Sigmoid colon (tissue), 7 donors: ENCODE measurements around the gene MXD4. TPM values are rescaled to one million over a fixed set of nuclear protein-coding genes. Genes with fewer than 3 reads are reported as not detected.

ENCODE experiments used
- DNase-seq: peaks from one replicate; pipeline ENCODE4 v3.0.0-alpha.2; 2019
- H3K27ac ChIP-seq, 4 donors: fragments of 200-600 bp; sonication (generic); one replicate each; pipeline ENCODE4 v1.5.1; 2016 to 2019; ENCODE audit warnings: mild to moderate bottlenecking in 1 of 4
- H3K27me3 ChIP-seq, 3 donors: fragments of 200-600 bp; sonication (generic); one replicate each; pipeline ENCODE4 v1.5.1; 2019; ENCODE audit warnings: mild to moderate bottlenecking in 1 of 3
- H3K36me3 ChIP-seq, 4 donors: fragments of 200-600 bp; sonication (generic); one replicate each; pipeline ENCODE4 v1.5.1; 2016 to 2019
- H3K4me1 ChIP-seq, 4 donors: fragments of 200-600 bp; sonication (generic); one replicate each; pipeline ENCODE4 v1.5.1; 2017 to 2019
- H3K4me3 ChIP-seq, 4 donors: fragments of 200-600 bp; sonication (generic); one replicate each; pipeline ENCODE4 v1.5.1; 2017 to 2019; ENCODE audit warnings: mild to moderate bottlenecking in 2 of 4, moderate library complexity in 1 of 4
- H3K9me3 ChIP-seq, 4 donors: fragments of 200-600 bp in 3 of 4; sonication (generic) in 3 of 4; one replicate each; pipeline versions ENCODE4 v1.5.1 to v1.6.1; 2013 to 2019
- EP300 ChIP-seq, 4 donors: sonication (generic); formaldehyde crosslinking; IDR thresholded peaks; one replicate each; pipeline ENCODE4 v1.6.1; 2017; ENCODE audit warnings: antibody characterized with exemption in 4 of 4
- POLR2A ChIP-seq, 2 donors: fragments of 450-650 bp; IDR thresholded peaks; one replicate each; pipeline ENCODE4 v1.6.1; 2016; ENCODE audit warnings: antibody characterized with exemption in 2 of 2, mild to moderate bottlenecking in 2 of 2, moderate library complexity in 2 of 2
- POLR2AphosphoS5 ChIP-seq, 4 donors: sonication (generic); formaldehyde crosslinking; IDR thresholded peaks; one replicate each; pipeline ENCODE4 v1.6.1; 2017; ENCODE audit warnings: antibody characterized with exemption in 4 of 4
- WGBS, 2 donors: extraction: QIAGEN DNeasy Blood & Tissue Kit; methylation state at CpG; one replicate each; pipeline ENCODE4 v1.1.7; 2013; 5-methylcytosine and 5-hydroxymethylcytosine counted together
- intact Hi-C: fragments of 100-400 bp; cut with DNase I; formaldehyde crosslinking; loops from one replicate; pipeline ENCODE4 v1.15.1; 2023
- polyA plus RNA-seq, 3 donors: library from polyadenylated mRNA; stranded (reverse); fragments of 200-250 nt; gene quantifications; one replicate each; pipeline ENCODE4 v1.2.3, GENCODE V29; 2013
- total RNA-seq, 4 donors: library from RNA; depleted of rRNA; stranded (reverse); fragments of >200 nt; gene quantifications; one replicate each; pipeline ENCODE4 v1.1.0, GENCODE V29; 2016
- TF ChIP-seq, protein P1 (sequence below), 4 experiments: fragments of 450-650 bp in 3 of 4; fragments of 200-600 bp in 1 of 4; IDR thresholded peaks; one replicate each; pipeline ENCODE4 v1.5.1; 2016 to 2019; ENCODE audit warnings: antibody characterized with exemption in 4 of 4, mild to moderate bottlenecking in 3 of 4, moderate library complexity in 2 of 4
- donor health status: healthy with polysubstance abuse.
- donor health status: Bipolar disorder and iron deficiency.
- donor health status: healthy.

MXD4 gene
- total and polyA plus RNA-seq, 7 donors, result 25.0 to 62.0 (median 36.4) TPM

DNA sequence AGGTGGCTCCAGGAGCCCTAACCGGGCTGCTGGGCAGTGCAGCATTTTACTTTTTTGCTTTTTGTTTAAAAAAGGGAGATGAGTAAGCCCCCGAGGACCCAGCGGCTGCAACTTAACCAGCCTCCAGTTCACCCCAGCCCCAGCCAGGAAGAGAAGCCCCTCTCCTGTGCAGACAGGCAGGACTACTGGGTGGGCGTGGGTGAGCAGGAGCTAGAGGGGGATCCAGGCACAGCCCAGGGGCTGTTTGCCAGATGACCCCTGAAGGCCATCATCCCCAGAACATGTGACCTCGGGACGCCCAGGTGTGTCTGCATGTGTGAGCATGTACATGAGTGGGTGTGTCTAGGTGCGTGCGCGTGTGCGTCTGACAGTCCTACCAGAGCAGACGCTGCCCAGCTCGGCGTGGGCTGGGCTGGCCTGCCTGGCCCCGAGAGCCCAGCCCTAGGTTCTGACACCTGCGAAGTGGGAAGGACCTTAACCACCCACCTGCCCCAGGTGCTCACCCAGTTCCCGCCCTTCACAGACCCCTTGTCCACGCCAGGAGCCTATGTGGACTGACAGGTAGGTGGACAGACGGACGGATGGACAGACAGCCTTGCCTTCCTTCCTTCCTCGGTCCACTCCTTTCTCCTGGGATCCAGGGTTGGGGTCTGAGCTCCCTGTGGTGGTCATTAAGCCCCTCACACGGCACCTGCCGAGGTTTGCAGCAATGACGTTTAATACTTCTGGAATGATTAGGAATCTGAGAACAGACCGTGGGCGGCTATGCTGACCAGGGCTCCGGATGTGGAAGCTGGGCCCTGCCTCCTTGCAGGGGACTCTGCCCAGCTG is 12.2 kb downstream of the MXD4 start:
- Histone ChIP-seq H3K36me3 (peaks cover 17 to 78% (median 48%) of the 10 kb centered on the region in 4 donors), H3K27ac (no peak overlapping the region), H3K27me3 (no peaks in the 10 kb centered on the region), H3K4me3 (no peak overlapping the region), H3K9me3 (no peaks in the 10 kb centered on the region), H3K4me1 (peaks cover 0 to 18% (median under 1%) of the 10 kb centered on the region in 4 donors)
- 84 to 90% methylated on average over 26 of the region's 26 CpGs for WGBS, 2 donors
- DNase-seq, result no peak
- intact Hi-C loops, result no loop called here
- no peak for TF ChIP-seq POLR2A (IDR thresholded peaks at IDR 0.05)
- TF ChIP-seq EP300 (IDR thresholded peaks at IDR 0.05), result no peak
- TF ChIP-seq, protein P1, sequence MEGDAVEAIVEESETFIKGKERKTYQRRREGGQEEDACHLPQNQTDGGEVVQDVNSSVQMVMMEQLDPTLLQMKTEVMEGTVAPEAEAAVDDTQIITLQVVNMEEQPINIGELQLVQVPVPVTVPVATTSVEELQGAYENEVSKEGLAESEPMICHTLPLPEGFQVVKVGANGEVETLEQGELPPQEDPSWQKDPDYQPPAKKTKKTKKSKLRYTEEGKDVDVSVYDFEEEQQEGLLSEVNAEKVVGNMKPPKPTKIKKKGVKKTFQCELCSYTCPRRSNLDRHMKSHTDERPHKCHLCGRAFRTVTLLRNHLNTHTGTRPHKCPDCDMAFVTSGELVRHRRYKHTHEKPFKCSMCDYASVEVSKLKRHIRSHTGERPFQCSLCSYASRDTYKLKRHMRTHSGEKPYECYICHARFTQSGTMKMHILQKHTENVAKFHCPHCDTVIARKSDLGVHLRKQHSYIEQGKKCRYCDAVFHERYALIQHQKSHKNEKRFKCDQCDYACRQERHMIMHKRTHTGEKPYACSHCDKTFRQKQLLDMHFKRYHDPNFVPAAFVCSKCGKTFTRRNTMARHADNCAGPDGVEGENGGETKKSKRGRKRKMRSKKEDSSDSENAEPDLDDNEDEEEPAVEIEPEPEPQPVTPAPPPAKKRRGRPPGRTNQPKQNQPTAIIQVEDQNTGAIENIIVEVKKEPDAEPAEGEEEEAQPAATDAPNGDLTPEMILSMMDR (IDR thresholded peaks at IDR 0.05), result no peak
- TF ChIP-seq POLR2AphosphoS5 (IDR thresholded peaks at IDR 0.05), result no peak

DNA sequence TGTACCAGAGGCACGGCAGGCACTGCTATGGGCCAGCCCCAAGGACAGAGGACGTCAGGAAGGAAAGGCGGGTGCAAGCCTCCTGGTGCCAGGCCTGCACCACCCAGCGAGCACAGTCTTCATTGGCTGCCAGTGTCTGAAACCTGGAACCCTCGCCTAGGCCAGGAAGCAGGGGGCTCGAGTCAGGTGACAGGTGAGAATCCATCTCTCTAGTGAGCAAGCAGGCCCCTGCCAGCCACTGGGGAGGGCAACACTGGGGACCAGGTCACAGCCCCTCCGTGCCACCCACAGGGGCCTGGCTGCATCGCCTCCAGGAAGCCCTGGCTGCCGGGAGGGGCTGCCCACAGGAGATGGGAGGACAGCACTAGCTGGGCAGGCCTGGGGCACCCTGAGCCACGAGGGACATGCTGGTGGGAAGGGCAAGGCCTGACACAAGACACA is 13.1 kb downstream of the MXD4 start:
- DNase-seq, result no peak
- H3K36me3 ChIP-seq, result peaks cover 17 to 70% (median 44%) of the 10 kb centered on the region in 4 donors
- H3K9me3 ChIP-seq, result no peaks in the 10 kb centered on the region
- H3K27me3 ChIP-seq, result no peaks in the 10 kb centered on the region
- H3K27ac ChIP-seq, result no peak overlapping the region
- intact Hi-C loops, result no loop called here
- TF ChIP-seq POLR2A (IDR thresholded peaks at IDR 0.05), result no peak
- no peak for TF ChIP-seq EP300 (IDR thresholded peaks at IDR 0.05)
- H3K4me3 ChIP-seq, result no peak overlapping the region
- peaks cover 0 to 18% (median 6%) of the 10 kb centered on the region in 4 donors for H3K4me1 ChIP-seq
- 82 to 86% methylated on average over 10 of the region's 10 CpGs for WGBS, 2 donors

DNA sequence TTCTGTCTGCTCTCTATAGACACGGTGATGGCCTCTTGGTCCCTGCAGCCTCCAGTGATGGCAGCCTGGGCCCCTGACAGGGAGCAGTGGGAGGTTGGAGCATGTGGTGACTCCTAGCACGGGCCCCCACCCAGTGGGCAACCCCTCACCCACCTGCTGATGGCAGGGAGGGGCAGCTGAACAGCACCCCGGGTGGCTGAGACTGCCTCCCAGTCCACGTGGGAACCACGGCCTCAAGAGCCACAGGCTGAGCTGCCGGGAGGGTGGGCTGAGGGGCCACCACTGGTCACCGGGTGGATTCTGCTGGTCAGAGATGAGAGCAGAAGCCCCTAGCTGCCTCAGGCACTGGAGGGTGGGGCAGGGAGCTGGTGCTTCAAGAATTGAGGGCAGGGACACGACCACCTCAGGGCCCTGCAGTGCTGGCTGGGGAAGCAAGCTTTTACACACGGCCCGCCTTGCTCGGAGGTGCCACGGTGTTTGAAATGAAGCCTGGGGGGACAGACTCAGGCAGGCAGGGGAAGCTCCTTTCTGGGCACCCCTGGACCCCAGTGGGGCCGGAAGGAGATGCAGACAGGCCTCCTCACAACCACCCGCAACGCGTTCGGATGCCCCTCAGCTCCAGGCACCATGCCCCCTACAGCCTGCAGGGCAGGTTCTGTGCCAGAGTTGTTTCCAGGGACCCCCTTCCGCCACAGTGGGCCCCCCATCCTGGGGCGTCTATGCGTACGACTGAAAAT is 13.7 kb downstream of the MXD4 start:
- H3K27ac ChIP-seq, result no peak overlapping the region
- H3K4me1 ChIP-seq, result peaks cover 0 to 14% (median 7%) of the 10 kb centered on the region in 4 donors
- intact Hi-C loops, result no loop called here
- WGBS, 2 donors, result 87% methylated on average over 21 of the region's 21 CpGs
- peaks cover 17 to 64% (median 41%) of the 10 kb centered on the region in 4 donors for H3K36me3 ChIP-seq
- TF ChIP-seq, protein P1 (IDR thresholded peaks at IDR 0.05), result no peak
- no peak for TF ChIP-seq POLR2A (IDR thresholded peaks at IDR 0.05)
- no peak for TF ChIP-seq EP300 (IDR thresholded peaks at IDR 0.05)
- TF ChIP-seq POLR2AphosphoS5 (IDR thresholded peaks at IDR 0.05), result no peak
- no peaks in the 10 kb centered on the region for H3K9me3 ChIP-seq
- H3K27me3 ChIP-seq, result no peaks in the 10 kb centered on the region
- no peak for DNase-seq
- H3K4me3 ChIP-seq, result no peak overlapping the region

DNA sequence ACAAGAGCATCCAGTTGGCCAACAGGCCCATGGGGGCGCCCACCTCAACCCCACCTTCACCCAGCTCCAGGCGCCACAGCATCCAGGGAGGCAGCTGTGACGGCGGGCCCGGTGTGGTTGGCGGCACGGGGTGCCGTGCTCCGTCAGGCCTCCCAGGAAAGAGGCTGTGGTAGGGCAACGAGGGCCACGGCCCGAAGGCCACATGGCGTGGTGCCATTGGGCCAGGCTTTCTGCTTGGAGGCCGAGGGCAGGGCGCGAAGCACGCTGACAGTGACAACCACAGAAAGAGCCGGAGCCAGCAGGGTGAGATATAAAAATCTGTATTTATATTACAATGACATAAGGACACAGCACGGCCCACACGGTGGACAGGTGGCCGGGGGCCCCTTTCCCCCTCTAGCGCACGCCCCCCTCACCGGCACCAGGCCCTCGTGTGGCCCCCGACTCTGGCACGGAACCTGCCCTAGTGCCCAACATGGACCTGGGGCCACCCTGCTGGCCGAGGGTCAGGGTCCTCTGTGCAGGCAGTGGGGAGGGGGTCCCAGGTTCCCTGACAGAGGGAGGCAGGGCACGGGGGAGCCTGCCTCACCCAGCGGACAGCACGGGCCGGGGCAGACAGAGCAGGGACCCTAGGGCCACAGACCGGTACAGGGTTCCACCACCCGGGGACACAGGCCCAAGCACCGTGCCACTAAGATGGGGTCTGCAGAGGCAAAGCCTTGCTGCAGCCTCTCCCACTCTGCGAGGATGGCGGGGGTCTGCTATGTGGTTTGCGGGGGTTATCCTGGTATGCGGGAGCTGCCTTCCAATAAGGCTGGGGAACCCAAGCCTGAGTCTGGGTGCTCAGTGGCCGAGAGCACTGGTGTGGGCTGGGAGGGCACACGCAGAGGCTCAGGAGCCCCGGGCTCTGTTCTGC is 14.5 kb downstream of the MXD4 start:
- TF ChIP-seq POLR2A (IDR thresholded peaks at IDR 0.05) (no peak), POLR2AphosphoS5 (IDR thresholded peaks at IDR 0.05) (no peak), EP300 (IDR thresholded peaks at IDR 0.05) (no peak)
- TF ChIP-seq, protein P1 (IDR thresholded peaks at IDR 0.05), result no peak
- H3K27me3 ChIP-seq, result no peaks in the 10 kb centered on the region
- intact Hi-C loops, result no loop called here
- peaks cover 17 to 57% (median 36%) of the 10 kb centered on the region in 4 donors for H3K36me3 ChIP-seq
- H3K9me3 ChIP-seq, result no peaks in the 10 kb centered on the region
- peaks cover 0 to 13% (median 7%) of the 10 kb centered on the region in 4 donors for H3K4me1 ChIP-seq
- H3K4me3 ChIP-seq, result no peak overlapping the region
- H3K27ac ChIP-seq, result no peak overlapping the region
- DNase-seq, result no peak
- WGBS, 2 donors, result 91 to 92% methylated on average over 42 of the region's 42 CpGs
